ENCODE data around the gene SLC4A8. TPM values are rescaled to one million over a fixed set of nuclear protein-coding genes. Genes with fewer than 3 reads are reported as not detected.

The SLC4A8 gene
- total RNA-seq, 2 donors from 2014 or later = 0.50 to 10.5 TPM

GRCh38 chr12:51519755-51520154, 95.1 kb downstream of the SLC4A8 start:
- Histone ChIP-seq H3K9me3 (no peaks in the 10 kb centered on the region), H3K36me3 (no peaks in the 10 kb centered on the region), H3K27ac (no peak overlapping the region), H3K27me3 (replicated peaks; ENCODE audit: insufficient read depth) (no peaks in the 10 kb centered on the region), H3K4me1 (replicated peaks) (no peaks in the 10 kb centered on the region), H3K4me3 (no peak overlapping the region)
- WGBS = 88% methylated on average over 2 of the region's 2 CpGs
- TF ChIP-seq POLR2A (IDR thresholded peaks at IDR 0.05) (no peak), POLR2AphosphoS5 (IDR thresholded peaks at IDR 0.05) (no peak)
- TF ChIP-seq, protein P1, sequence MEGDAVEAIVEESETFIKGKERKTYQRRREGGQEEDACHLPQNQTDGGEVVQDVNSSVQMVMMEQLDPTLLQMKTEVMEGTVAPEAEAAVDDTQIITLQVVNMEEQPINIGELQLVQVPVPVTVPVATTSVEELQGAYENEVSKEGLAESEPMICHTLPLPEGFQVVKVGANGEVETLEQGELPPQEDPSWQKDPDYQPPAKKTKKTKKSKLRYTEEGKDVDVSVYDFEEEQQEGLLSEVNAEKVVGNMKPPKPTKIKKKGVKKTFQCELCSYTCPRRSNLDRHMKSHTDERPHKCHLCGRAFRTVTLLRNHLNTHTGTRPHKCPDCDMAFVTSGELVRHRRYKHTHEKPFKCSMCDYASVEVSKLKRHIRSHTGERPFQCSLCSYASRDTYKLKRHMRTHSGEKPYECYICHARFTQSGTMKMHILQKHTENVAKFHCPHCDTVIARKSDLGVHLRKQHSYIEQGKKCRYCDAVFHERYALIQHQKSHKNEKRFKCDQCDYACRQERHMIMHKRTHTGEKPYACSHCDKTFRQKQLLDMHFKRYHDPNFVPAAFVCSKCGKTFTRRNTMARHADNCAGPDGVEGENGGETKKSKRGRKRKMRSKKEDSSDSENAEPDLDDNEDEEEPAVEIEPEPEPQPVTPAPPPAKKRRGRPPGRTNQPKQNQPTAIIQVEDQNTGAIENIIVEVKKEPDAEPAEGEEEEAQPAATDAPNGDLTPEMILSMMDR (IDR thresholded peaks at IDR 0.05) = no peak
- DNase-seq (ENCODE audit: low spot score) = no peak
- intact Hi-C loops (cut with DNase I) = no loop called here

DNA sequence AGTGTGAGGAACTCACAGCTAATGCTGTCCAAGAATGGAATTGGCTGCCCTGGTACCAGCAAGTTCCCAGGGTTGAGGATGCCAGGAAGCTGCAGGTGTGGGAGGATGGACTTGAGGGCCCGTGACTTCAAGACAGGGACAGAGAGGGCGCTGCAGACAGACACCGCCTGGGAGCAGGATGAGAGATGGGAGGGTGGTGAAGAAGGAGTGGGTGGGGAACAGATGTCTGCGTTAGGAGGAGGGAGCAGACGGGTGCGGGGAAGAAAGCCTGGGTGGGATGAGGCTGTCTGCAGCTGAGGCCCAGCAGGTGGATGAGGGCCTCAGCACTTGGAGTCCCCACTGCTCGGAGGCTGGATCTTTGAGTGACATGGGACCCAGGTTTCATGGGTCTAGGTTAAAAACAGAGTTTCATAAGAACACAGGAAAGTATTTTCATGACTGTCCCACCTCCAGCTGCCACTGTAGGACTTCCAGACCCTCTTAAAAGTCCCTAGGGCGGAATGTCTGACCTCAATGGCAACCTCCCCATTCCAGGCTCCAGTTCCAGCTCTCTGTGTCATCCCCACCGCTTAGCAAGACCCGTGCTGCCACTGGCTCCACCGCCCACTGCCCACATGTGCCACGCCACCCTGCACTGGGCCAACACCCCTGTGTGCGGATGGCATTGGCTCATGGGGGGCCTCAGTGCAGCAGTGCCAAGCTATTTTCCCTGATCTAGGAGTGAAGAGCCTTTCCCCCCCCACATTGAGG, 96.1 kb downstream of the SLC4A8 start:
- 77% methylated on average over 13 of the region's 13 CpGs for WGBS
- Histone ChIP-seq H3K4me3 (no peak overlapping the region), H3K27ac (no peak overlapping the region), H3K36me3 (no peaks in the 10 kb centered on the region), H3K4me1 (replicated peaks) (no peaks in the 10 kb centered on the region), H3K27me3 (replicated peaks; ENCODE audit: insufficient read depth) (no peaks in the 10 kb centered on the region), H3K9me3 (no peaks in the 10 kb centered on the region)
- intact Hi-C loops (cut with DNase I) = no loop called here
- TF ChIP-seq POLR2A (IDR thresholded peaks at IDR 0.05) = no peak
- no peak for TF ChIP-seq POLR2AphosphoS5 (IDR thresholded peaks at IDR 0.05)
- TF ChIP-seq, protein P1 (IDR thresholded peaks at IDR 0.05) = no peak
- DNase-seq (ENCODE audit: low spot score) = no peak

DNA sequence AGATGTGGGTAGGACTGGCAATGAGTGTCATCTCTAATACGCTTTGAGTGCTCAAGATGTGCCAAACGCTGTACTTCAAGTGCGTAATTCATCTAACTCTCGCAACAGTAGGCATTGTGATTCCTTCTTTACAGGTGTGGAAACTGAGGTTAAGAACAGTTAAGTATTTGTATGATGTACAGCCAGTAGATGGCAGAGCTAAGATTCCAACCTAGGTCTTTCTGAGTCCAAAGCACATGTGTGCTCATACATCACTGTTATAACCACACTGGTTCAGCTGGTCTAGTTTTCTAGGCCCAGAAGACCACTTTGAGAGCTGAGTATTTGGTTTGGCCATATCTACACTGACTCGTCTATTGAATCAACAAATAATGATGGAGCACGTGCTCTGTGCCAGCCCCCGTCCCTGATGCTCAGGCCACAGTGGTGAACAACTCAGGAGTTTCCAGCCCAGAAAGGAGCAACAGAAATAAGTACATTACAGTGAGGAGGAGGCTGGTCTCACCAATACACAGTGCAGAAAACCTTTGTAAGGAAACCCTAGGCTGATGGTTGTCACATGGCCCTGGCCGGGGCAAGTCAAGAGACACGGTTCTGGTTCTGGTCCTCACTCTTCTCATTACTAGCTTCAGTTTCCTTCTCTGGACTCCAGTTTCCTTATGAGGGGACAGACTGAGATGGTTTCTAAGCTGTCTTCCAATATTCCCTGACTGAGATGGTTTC, 97.1 kb downstream of the SLC4A8 start:
- no peaks in the 10 kb centered on the region for H3K9me3 ChIP-seq
- no peak for DNase-seq (ENCODE audit: low spot score)
- TF ChIP-seq, protein P1 (IDR thresholded peaks at IDR 0.05) = no peak
- no peak for TF ChIP-seq POLR2A (IDR thresholded peaks at IDR 0.05)
- no peak for TF ChIP-seq POLR2AphosphoS5 (IDR thresholded peaks at IDR 0.05)
- intact Hi-C loops (cut with DNase I) = no loop called here
- H3K27me3 ChIP-seq (replicated peaks; ENCODE audit: insufficient read depth) = no peaks in the 10 kb centered on the region
- WGBS = 81% methylated on average over 9 of the region's 9 CpGs
- no peak overlapping the region for H3K27ac ChIP-seq
- no peaks in the 10 kb centered on the region for H3K4me1 ChIP-seq (replicated peaks)
- H3K36me3 ChIP-seq = no peaks in the 10 kb centered on the region
- H3K4me3 ChIP-seq = no peak overlapping the region

- Histone ChIP-seq H3K27me3 (replicated peaks; ENCODE audit: insufficient read depth) (no peaks in the 10 kb centered on the region), H3K36me3 (no peaks in the 10 kb centered on the region), H3K4me3 (no peak overlapping the region), H3K4me1 (replicated peaks) (no peaks in the 10 kb centered on the region), H3K27ac (no peak overlapping the region), H3K9me3 (no peaks in the 10 kb centered on the region)
- intact Hi-C loops (cut with DNase I) = no loop called here
- WGBS = 84% methylated on average over 5 of the region's 5 CpGs
- no peak for DNase-seq (ENCODE audit: low spot score)
- TF ChIP-seq POLR2AphosphoS5 (IDR thresholded peaks at IDR 0.05) = no peak
- TF ChIP-seq, protein P1 (IDR thresholded peaks at IDR 0.05) = no peak
- TF ChIP-seq POLR2A (IDR thresholded peaks at IDR 0.05) = no peak
Observed at GRCh38 chr12:51522696-51523095, 98.1 kb downstream of the SLC4A8 start.
